ENCODE measurements around the gene PITPNC1. TPM values are rescaled to one million over a fixed set of nuclear protein-coding genes. Genes with fewer than 3 reads are reported as not detected.

PITPNC1 gene
- total and polyA plus RNA-seq, 2 donors (not counting 1 experiment from before 2014, with no cell fraction given), result 4.7 to 26.1 TPM

DNA sequence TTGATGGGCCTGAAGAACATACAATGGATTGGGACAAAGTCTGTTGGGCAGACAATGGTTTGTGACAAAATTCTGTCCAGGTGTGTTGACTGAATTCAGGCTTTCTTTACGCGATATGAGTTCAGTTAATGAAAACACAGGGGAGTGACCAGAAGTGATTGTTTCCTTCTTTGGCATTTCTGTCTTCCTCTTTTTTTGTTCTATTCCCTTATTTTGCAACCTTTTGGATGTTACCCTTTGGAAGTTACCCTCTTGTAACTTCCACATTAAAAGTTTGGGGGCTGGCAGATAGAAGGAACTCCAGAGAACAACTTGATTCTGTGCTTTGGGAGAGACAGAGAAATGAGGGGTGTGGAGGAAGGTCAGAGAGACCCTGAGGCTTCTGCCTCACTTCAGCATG is 126.7 kb downstream of the PITPNC1 start:
- Mint-ChIP-seq H3K4me1 (no peaks in the 10 kb centered on the region), H3K27me3 (no peaks in the 10 kb centered on the region), H3K4me3 (no peak overlapping the region), H3K27ac (no peak overlapping the region), H3K9me3 (ENCODE audit: insufficient read depth) (peaks cover 10% of the 10 kb centered on the region)
- CTCF ChIA-PET, result no interaction called here
- Histone ChIP-seq H3K9me3 (ENCODE audit: control extremely low read depth in 1 of 3, control insufficient read depth in 2 of 3, insufficient read depth in 1 of 3, low read length in 2 of 3) (peaks cover 0 to 10% (median 5%) of the 10 kb centered on the region in 3 donors), H3K36me3 (replicated peaks in 1 of 2; ENCODE audit: control extremely low read depth in 1 of 2, control insufficient read depth in 1 of 2, extremely low read depth in 1 of 2, insufficient read depth in 2 of 2, low read length in 1 of 2) (no peaks in the 10 kb centered on the region), H3K79me2 (ENCODE audit: control insufficient read depth, insufficient read depth, low read length) (peaks cover 9% of the 10 kb centered on the region), H3K9ac (ENCODE audit: low read length) (no peak overlapping the region), H3K27me3 (replicated peaks in 1 of 4; ENCODE audit: control extremely low read depth in 1 of 4, control insufficient read depth in 3 of 4, insufficient read depth in 4 of 4, low read length in 3 of 4) (no peaks in the 10 kb centered on the region), H3K4me3 (ENCODE audit: control extremely low read depth in 1 of 5, extremely low read depth in 1 of 5, insufficient read depth in 1 of 5, low read depth in 2 of 5, low read length in 4 of 5) (no peak overlapping the region), H4K20me1 (ENCODE audit: control insufficient read depth, insufficient read depth, low read length, poor library complexity, severe bottlenecking) (no peaks in the 10 kb centered on the region), H2AFZ (ENCODE audit: insufficient read depth, low read depth, low read length, poor library complexity, severe bottlenecking) (no peak overlapping the region), H3K4me2 (replicated peaks; ENCODE audit: low read depth, low read length, poor library complexity, severe bottlenecking) (no peak overlapping the region), H3K4me1 (ENCODE audit: control insufficient read depth in 2 of 2, insufficient read depth in 2 of 2, low read length in 2 of 2) (no peaks in the 10 kb centered on the region), H3K27ac (ENCODE audit: low read length in 2 of 2) (no peak overlapping the region)
- DNase-seq (no peak), ATAC-seq (ENCODE audit: low read depth) (no peak)
- POLR2A ChIA-PET, result no interaction called here
- no CpG with 5 or more reads among the region's 2 CpGs for WGBS (ENCODE audit: insufficient coverage)
- intact Hi-C loops (cut with micrococcal nuclease), result no loop called here
- TF ChIP-seq, protein P1, sequence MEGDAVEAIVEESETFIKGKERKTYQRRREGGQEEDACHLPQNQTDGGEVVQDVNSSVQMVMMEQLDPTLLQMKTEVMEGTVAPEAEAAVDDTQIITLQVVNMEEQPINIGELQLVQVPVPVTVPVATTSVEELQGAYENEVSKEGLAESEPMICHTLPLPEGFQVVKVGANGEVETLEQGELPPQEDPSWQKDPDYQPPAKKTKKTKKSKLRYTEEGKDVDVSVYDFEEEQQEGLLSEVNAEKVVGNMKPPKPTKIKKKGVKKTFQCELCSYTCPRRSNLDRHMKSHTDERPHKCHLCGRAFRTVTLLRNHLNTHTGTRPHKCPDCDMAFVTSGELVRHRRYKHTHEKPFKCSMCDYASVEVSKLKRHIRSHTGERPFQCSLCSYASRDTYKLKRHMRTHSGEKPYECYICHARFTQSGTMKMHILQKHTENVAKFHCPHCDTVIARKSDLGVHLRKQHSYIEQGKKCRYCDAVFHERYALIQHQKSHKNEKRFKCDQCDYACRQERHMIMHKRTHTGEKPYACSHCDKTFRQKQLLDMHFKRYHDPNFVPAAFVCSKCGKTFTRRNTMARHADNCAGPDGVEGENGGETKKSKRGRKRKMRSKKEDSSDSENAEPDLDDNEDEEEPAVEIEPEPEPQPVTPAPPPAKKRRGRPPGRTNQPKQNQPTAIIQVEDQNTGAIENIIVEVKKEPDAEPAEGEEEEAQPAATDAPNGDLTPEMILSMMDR (IDR thresholded peaks at IDR 0.05), result no peak
- TF ChIP-seq EZH2 (IDR thresholded peaks at IDR 0.05; ENCODE audit: borderline replicate concordance, insufficient read depth, low read depth, low read length, poor library complexity, severe bottlenecking), result no peak

DNA sequence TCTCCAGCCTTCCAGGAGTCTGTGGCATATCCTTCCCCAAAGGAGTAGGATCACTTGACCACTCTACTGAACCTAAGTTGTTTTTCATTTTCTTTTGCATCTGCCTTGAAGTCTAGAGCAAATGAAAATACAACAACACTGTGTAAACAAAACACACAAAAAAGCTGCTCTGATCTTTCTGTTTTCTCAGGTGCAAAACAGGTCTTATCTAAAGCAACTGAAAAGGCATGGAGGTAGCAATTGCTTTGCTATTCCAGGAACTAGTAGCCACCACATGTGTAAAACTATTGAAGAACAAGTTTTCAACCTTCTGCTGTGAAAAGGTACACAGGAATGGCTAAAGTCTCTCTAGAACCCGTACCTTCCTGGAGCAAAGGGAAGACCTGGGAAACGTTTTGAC is 127.1 kb downstream of the PITPNC1 start:
- Histone ChIP-seq H3K4me3 (ENCODE audit: control extremely low read depth in 1 of 5, extremely low read depth in 1 of 5, insufficient read depth in 1 of 5, low read depth in 2 of 5, low read length in 4 of 5) (no peak overlapping the region), H3K79me2 (ENCODE audit: control insufficient read depth, insufficient read depth, low read length) (peaks cover 8% of the 10 kb centered on the region), H3K4me1 (ENCODE audit: control insufficient read depth in 2 of 2, insufficient read depth in 2 of 2, low read length in 2 of 2) (no peaks in the 10 kb centered on the region), H3K9ac (ENCODE audit: low read length) (no peak overlapping the region), H3K9me3 (ENCODE audit: control extremely low read depth in 1 of 3, control insufficient read depth in 2 of 3, insufficient read depth in 1 of 3, low read length in 2 of 3) (peaks cover 0 to 10% (median 5%) of the 10 kb centered on the region in 3 donors), H3K27me3 (replicated peaks in 1 of 4; ENCODE audit: control extremely low read depth in 1 of 4, control insufficient read depth in 3 of 4, insufficient read depth in 4 of 4, low read length in 3 of 4) (no peaks in the 10 kb centered on the region), H3K4me2 (replicated peaks; ENCODE audit: low read depth, low read length, poor library complexity, severe bottlenecking) (no peak overlapping the region), H4K20me1 (ENCODE audit: control insufficient read depth, insufficient read depth, low read length, poor library complexity, severe bottlenecking) (no peaks in the 10 kb centered on the region), H2AFZ (ENCODE audit: insufficient read depth, low read depth, low read length, poor library complexity, severe bottlenecking) (no peak overlapping the region), H3K36me3 (replicated peaks in 1 of 2; ENCODE audit: control extremely low read depth in 1 of 2, control insufficient read depth in 1 of 2, extremely low read depth in 1 of 2, insufficient read depth in 2 of 2, low read length in 1 of 2) (no peaks in the 10 kb centered on the region), H3K27ac (ENCODE audit: low read length in 2 of 2) (no peak overlapping the region)
- Mint-ChIP-seq H3K27me3 (no peaks in the 10 kb centered on the region), H3K27ac (no peak overlapping the region), H3K4me3 (no peak overlapping the region), H3K9me3 (ENCODE audit: insufficient read depth) (peaks cover 10% of the 10 kb centered on the region), H3K4me1 (no peaks in the 10 kb centered on the region)
- intact Hi-C loops (cut with micrococcal nuclease), result no loop called here
- TF ChIP-seq, protein P1 (IDR thresholded peaks at IDR 0.05), result no peak
- no peak for TF ChIP-seq EZH2 (IDR thresholded peaks at IDR 0.05; ENCODE audit: borderline replicate concordance, insufficient read depth, low read depth, low read length, poor library complexity, severe bottlenecking)
- CTCF ChIA-PET, result no interaction called here
- POLR2A ChIA-PET, result no interaction called here
- no peak for DNase-seq
- no peak for ATAC-seq (ENCODE audit: low read depth)
- 81% methylated on average over 2 of the region's 2 CpGs for WGBS (ENCODE audit: insufficient coverage)
